ENCODE measurements around the gene INA.

Gene INA

GRCh38 chr10:103277713-103278536 is 987 bp downstream of the INA start:
- Histone ChIP-seq H3K36me3 (ENCODE audit: insufficient read depth, low read depth, low read length) (no peaks in the 10 kb centered on the region), H3K9ac (ENCODE audit: low read depth, low read length) (no peak overlapping the region), H3K27ac (ENCODE audit: low read length) (no peak overlapping the region), H3K27me3 (ENCODE audit: insufficient read depth, low read length) (peaks cover 69% of the 10 kb centered on the region), H3K4me3 (ENCODE audit: low read length) (peak overlapping the region; percentile 79), H3K9me3 (ENCODE audit: insufficient read depth, low read depth, low read length) (no peaks in the 10 kb centered on the region), H3K4me1 (ENCODE audit: insufficient read depth, low read length) (peaks cover 8% of the 10 kb centered on the region)

- Histone ChIP-seq H3K9me3 (ENCODE audit: insufficient read depth, low read depth, low read length) (no peaks in the 10 kb centered on the region), H3K4me1 (ENCODE audit: insufficient read depth, low read length) (peaks cover 8% of the 10 kb centered on the region), H3K27me3 (ENCODE audit: insufficient read depth, low read length) (peaks cover 69% of the 10 kb centered on the region), H3K4me3 (ENCODE audit: low read length) (peak overlapping the region; percentile 79; the same call in 1 of the 2 replicates), H3K9ac (ENCODE audit: low read depth, low read length) (no peak overlapping the region), H3K36me3 (ENCODE audit: insufficient read depth, low read depth, low read length) (no peaks in the 10 kb centered on the region), H3K27ac (ENCODE audit: low read length) (no peak overlapping the region)
Observed at GRCh38 chr10:103278537-103278823, 1.5 kb downstream of the INA start.

GRCh38 chr10:103278862-103279298 is 1.9 kb downstream of the INA start:
- Histone ChIP-seq H3K36me3 (ENCODE audit: insufficient read depth, low read depth, low read length) (no peaks in the 10 kb centered on the region), H3K4me3 (ENCODE audit: low read length) (peak overlapping the region; percentile 79; the same call in 1 of the 2 replicates), H3K4me1 (ENCODE audit: insufficient read depth, low read length) (peaks cover 8% of the 10 kb centered on the region), H3K27ac (ENCODE audit: low read length) (no peak overlapping the region), H3K27me3 (ENCODE audit: insufficient read depth, low read length) (peaks cover 69% of the 10 kb centered on the region), H3K9ac (ENCODE audit: low read depth, low read length) (no peak overlapping the region), H3K9me3 (ENCODE audit: insufficient read depth, low read depth, low read length) (no peaks in the 10 kb centered on the region)

DNA sequence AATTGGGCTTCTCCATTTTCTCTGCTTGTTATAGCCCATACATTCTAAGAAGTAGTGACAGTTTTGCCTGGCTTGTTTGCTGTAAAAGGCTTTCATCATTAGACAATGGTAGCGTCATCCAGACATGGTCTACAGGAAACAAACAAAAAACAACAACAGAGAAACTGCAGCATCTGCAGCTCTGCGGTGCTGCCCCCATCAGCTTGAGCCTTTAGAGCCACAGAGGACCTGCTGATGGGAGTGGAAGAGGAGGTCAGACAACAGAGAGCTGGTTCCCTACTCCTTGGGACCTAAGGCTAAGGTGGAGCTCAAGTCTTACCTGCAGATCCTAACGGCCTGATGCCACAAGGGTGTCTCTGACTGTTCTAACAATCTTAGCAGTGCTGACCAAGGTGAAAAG is 3.1 kb downstream of the INA start:
- peaks cover 67% of the 10 kb centered on the region for H3K27me3 ChIP-seq (ENCODE audit: insufficient read depth, low read length)
- no peak overlapping the region for H3K4me3 ChIP-seq (ENCODE audit: low read length)
- H3K9ac ChIP-seq (ENCODE audit: low read depth, low read length): no peak overlapping the region
- H3K9me3 ChIP-seq (ENCODE audit: insufficient read depth, low read depth, low read length): no peaks in the 10 kb centered on the region
- no peaks in the 10 kb centered on the region for H3K36me3 ChIP-seq (ENCODE audit: insufficient read depth, low read depth, low read length)
- no peak overlapping the region for H3K27ac ChIP-seq (ENCODE audit: low read length)
- H3K4me1 ChIP-seq (ENCODE audit: insufficient read depth, low read length): peaks cover 8% of the 10 kb centered on the region

- H3K36me3 ChIP-seq (ENCODE audit: insufficient read depth, low read depth, low read length): no peaks in the 10 kb centered on the region
- H3K9ac ChIP-seq (ENCODE audit: low read depth, low read length): no peak overlapping the region
- peaks cover 62% of the 10 kb centered on the region for H3K27me3 ChIP-seq (ENCODE audit: insufficient read depth, low read length)
- no peak overlapping the region for H3K4me3 ChIP-seq (ENCODE audit: low read length)
- H3K27ac ChIP-seq (ENCODE audit: low read length): no peak overlapping the region
- peaks cover 8% of the 10 kb centered on the region for H3K4me1 ChIP-seq (ENCODE audit: insufficient read depth, low read length)
- H3K9me3 ChIP-seq (ENCODE audit: insufficient read depth, low read depth, low read length): no peaks in the 10 kb centered on the region
Observed at GRCh38 chr10:103280506-103280905, 3.6 kb downstream of the INA start.

DNA sequence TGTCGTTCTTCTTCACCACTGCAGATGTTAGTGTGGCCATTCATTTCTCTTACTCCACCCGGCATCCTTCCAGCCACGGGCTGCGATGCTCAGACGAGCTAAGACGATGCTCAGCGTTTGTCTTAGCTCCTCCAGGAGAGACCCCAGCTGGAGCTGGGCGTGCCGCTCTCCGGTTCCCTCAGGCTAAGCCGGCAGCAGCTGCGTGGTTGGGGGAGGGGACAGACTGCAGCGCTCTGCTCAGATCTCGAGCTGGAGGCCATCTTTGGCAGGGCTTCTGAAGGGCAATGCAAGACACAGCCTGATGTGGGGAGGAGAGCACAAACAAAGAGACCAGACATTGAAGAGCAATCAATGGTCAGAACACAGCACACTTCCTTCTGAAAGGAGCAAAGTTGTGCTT is 4.8 kb downstream of the INA start:
- Histone ChIP-seq H3K36me3 (ENCODE audit: insufficient read depth, low read depth, low read length) (no peaks in the 10 kb centered on the region), H3K27ac (ENCODE audit: low read length) (no peak overlapping the region)

GRCh38 chr10:103282961-103283360 is 6.0 kb downstream of the INA start:
- Histone ChIP-seq H3K4me1 (ENCODE audit: insufficient read depth, low read length) (peaks cover 8% of the 10 kb centered on the region), H3K9me3 (ENCODE audit: insufficient read depth, low read depth, low read length) (no peaks in the 10 kb centered on the region), H3K9ac (ENCODE audit: low read depth, low read length) (no peak overlapping the region), H3K36me3 (ENCODE audit: insufficient read depth, low read depth, low read length) (no peaks in the 10 kb centered on the region), H3K27ac (ENCODE audit: low read length) (no peak overlapping the region), H3K4me3 (ENCODE audit: low read length) (no peak overlapping the region), H3K27me3 (ENCODE audit: insufficient read depth, low read length) (peaks cover 37% of the 10 kb centered on the region)

More for the DNA sequence above, 4.8 kb downstream of the INA start:
- H3K9me3 ChIP-seq (ENCODE audit: insufficient read depth, low read depth, low read length): no peaks in the 10 kb centered on the region
- H3K4me3 ChIP-seq (ENCODE audit: low read length): peak overlapping the region; percentile 48; the same call in 1 of the 2 replicates
- peak overlapping the region; percentile 62; the same call in 1 of the 2 replicates for H3K9ac ChIP-seq (ENCODE audit: low read depth, low read length)
- peaks cover 8% of the 10 kb centered on the region for H3K4me1 ChIP-seq (ENCODE audit: insufficient read depth, low read length)
- peaks cover 49% of the 10 kb centered on the region for H3K27me3 ChIP-seq (ENCODE audit: insufficient read depth, low read length)

GRCh38 chr10:103284170-103284569 is 7.2 kb downstream of the INA start:
- Histone ChIP-seq H3K9ac (ENCODE audit: low read depth, low read length) (no peak overlapping the region), H3K27ac (ENCODE audit: low read length) (no peak overlapping the region), H3K36me3 (ENCODE audit: insufficient read depth, low read depth, low read length) (no peaks in the 10 kb centered on the region), H3K9me3 (ENCODE audit: insufficient read depth, low read depth, low read length) (no peaks in the 10 kb centered on the region), H3K4me3 (ENCODE audit: low read length) (no peak overlapping the region), H3K27me3 (ENCODE audit: insufficient read depth, low read length) (peaks cover 25% of the 10 kb centered on the region), H3K4me1 (ENCODE audit: insufficient read depth, low read length) (peaks cover 8% of the 10 kb centered on the region)

DNA sequence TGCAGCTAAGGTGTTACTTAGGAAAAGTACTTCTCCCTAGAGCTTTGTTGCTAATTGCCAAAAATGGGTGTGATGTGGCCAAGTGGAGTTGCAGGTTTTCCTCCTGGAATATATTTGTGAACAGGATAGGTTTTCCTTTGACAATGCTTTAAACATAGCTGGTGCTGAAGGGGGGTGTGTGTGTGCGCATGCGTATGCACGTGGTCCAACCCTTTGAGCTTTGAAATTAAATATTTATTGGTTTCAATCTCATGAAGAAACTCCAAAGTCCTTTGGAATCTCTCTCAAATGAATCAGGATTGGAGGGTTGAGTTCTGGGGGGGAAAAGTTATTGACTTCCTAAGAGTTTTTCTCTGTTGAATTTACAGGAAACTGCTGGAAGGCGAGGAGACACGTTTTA is 11.1 kb downstream of the INA start:
- Histone ChIP-seq H3K9ac (ENCODE audit: low read depth, low read length) (no peak overlapping the region), H3K27me3 (ENCODE audit: insufficient read depth, low read length) (no peaks in the 10 kb centered on the region), H3K27ac (ENCODE audit: low read length) (no peak overlapping the region), H3K36me3 (ENCODE audit: insufficient read depth, low read depth, low read length) (no peaks in the 10 kb centered on the region), H3K9me3 (ENCODE audit: insufficient read depth, low read depth, low read length) (no peaks in the 10 kb centered on the region), H3K4me3 (ENCODE audit: low read length) (no peak overlapping the region), H3K4me1 (ENCODE audit: insufficient read depth, low read length) (no peaks in the 10 kb centered on the region)

GRCh38 chr10:103291588-103291987 is 14.7 kb downstream of the INA start:
- no peak overlapping the region for H3K27ac ChIP-seq (ENCODE audit: low read length)
- H3K27me3 ChIP-seq (ENCODE audit: insufficient read depth, low read length): no peaks in the 10 kb centered on the region
- H3K4me3 ChIP-seq (ENCODE audit: low read length): no peak overlapping the region
- no peak overlapping the region for H3K9ac ChIP-seq (ENCODE audit: low read depth, low read length)
- no peaks in the 10 kb centered on the region for H3K9me3 ChIP-seq (ENCODE audit: insufficient read depth, low read depth, low read length)
- H3K4me1 ChIP-seq (ENCODE audit: insufficient read depth, low read length): no peaks in the 10 kb centered on the region
- no peaks in the 10 kb centered on the region for H3K36me3 ChIP-seq (ENCODE audit: insufficient read depth, low read depth, low read length)

DNA sequence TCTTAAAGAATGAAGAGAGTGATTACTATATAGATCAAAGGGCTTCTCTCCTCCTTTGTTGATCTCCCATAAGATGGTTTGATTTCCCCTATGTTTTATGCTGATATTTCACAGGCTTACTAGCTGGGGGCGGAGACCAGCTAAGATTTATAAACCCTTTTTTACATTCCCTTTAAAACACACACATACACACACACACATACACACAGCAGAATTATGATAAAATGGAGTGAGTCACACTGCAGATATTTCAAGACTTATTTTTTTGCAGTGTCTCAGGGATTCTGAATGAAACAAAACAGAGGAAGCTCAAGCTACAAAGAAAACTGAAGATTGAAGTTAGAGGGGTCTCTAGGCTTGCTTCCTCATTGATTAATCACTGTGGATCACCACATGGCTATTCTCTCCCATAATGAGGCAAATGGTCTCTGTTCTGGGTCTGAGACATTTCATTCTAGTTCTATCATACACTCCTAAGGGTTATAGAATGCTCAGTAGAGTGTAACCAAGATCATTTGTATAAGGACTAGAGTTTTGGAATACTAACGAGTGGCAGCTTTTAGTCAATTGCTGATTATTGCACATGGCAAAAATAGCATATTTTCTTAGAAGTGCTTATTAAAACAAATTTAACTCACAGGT is 18.6 kb downstream of the INA start:
- no peaks in the 10 kb centered on the region for H3K36me3 ChIP-seq (ENCODE audit: insufficient read depth, low read depth, low read length)
- H3K27me3 ChIP-seq (ENCODE audit: insufficient read depth, low read length): no peaks in the 10 kb centered on the region
- no peaks in the 10 kb centered on the region for H3K4me1 ChIP-seq (ENCODE audit: insufficient read depth, low read length)
- H3K4me3 ChIP-seq (ENCODE audit: low read length): no peak overlapping the region
- no peaks in the 10 kb centered on the region for H3K9me3 ChIP-seq (ENCODE audit: insufficient read depth, low read depth, low read length)
- no peak overlapping the region for H3K9ac ChIP-seq (ENCODE audit: low read depth, low read length)
- H3K27ac ChIP-seq (ENCODE audit: low read length): no peak overlapping the region

GRCh38 chr10:103307594-103307993 is 30.7 kb downstream of the INA start:
- no peaks in the 10 kb centered on the region for H3K27me3 ChIP-seq (ENCODE audit: insufficient read depth, low read length)
- peaks cover 50% of the 10 kb centered on the region for H3K36me3 ChIP-seq (ENCODE audit: insufficient read depth, low read depth, low read length)
- no peak overlapping the region for H3K27ac ChIP-seq (ENCODE audit: low read length)
- H3K9ac ChIP-seq (ENCODE audit: low read depth, low read length): no peak overlapping the region
- no peaks in the 10 kb centered on the region for H3K9me3 ChIP-seq (ENCODE audit: insufficient read depth, low read depth, low read length)
- no peak overlapping the region for H3K4me3 ChIP-seq (ENCODE audit: low read length)
- H3K4me1 ChIP-seq (ENCODE audit: insufficient read depth, low read length): no peaks in the 10 kb centered on the region

All from iPS-20b (cell line).